Psoas muscle (tissue), 8 donors: ENCODE data around the gene CTIF. TPM values are rescaled to one million over a fixed set of nuclear protein-coding genes. Genes with fewer than 3 reads are reported as not detected.

Experiments used
- ATAC-seq, 4 donors: fragments of 200-7000 bp; cut with Tn5 transposase; one replicate each; pipeline ENCODE4 v1.9.1; 2020; ENCODE audit warnings: moderate library complexity in 3 of 4, mild to moderate bottlenecking in 2 of 4
- DNase-seq, 2 donors: peaks; one replicate each; pipeline ENCODE4 v3.0.0-alpha.2; 2020
- H3K27ac ChIP-seq: fragments of 200-600 bp; one replicate; pipeline ENCODE4 v1.8.0; 2022
- H3K27me3 ChIP-seq, 3 donors: fragments of 200-600 bp in 1 of 3; one replicate each; pipeline versions ENCODE4 v1.6.1 to v1.8.0; 2013 to 2022; ENCODE audit warnings: low read length in 2 of 3, mild to moderate bottlenecking in 2 of 3, moderate library complexity in 1 of 3; ENCODE audit not compliant: insufficient read depth in 3 of 3
- H3K36me3 ChIP-seq, 2 donors: fragments of 200-600 bp in 1 of 2; one replicate each; pipeline versions ENCODE4 v1.6.1 to v1.8.0; 2013 to 2022; ENCODE audit warnings: low read depth in 1 of 2, mild to moderate bottlenecking in 1 of 2, moderate library complexity in 1 of 2; ENCODE audit not compliant: insufficient read depth in 1 of 2
- H3K4me1 ChIP-seq: fragments of 200-600 bp; one replicate; pipeline ENCODE4 v1.8.0; 2022
- H3K4me3 ChIP-seq: fragments of 200-600 bp; one replicate; pipeline ENCODE4 v1.8.0; 2022; ENCODE audit warnings: mild to moderate bottlenecking
- H3K9me3 ChIP-seq: fragments of 200-600 bp; one replicate; pipeline ENCODE4 v1.8.0; 2022
- WGBS, 3 donors: extraction: QIAGEN DNeasy Blood & Tissue Kit; methylation state at CpG; one replicate each; pipeline versions ENCODE4 v1.1.6 to v1.1.7; 2013; 5-methylcytosine and 5-hydroxymethylcytosine counted together
- intact Hi-C, 2 donors: fragments of 100-400 bp; cut with DNase I; formaldehyde crosslinking; loops; one replicate each; pipeline versions ENCODE4 v1.11.0 to v1.14.2; 2022
- polyA plus RNA-seq, 3 donors: library from polyadenylated mRNA; stranded (reverse); fragments of 200-250 nt; gene quantifications; one replicate each; pipeline ENCODE4 v1.2.3, GENCODE V29; 2013
- total RNA-seq, 4 donors: library from RNA; stranded (reverse); fragmentation: NEBNext Ultra II Directional in 2 of 4; extraction: Animal tissue kit (Norgen Biotek cat#: 25700) in 2 of 4; gene quantifications; one replicate each; pipeline versions ENCODE4 v1.2.1 to v1.2.4, GENCODE V29; 2021 to 2023
- TF ChIP-seq, protein P1 (sequence below): fragments of 200-600 bp; IDR thresholded peaks from one replicate; pipeline ENCODE4 v1.8.0; 2022; ENCODE audit warnings: antibody characterized with exemption
- donor health status: healthy with polysubstance abuse.
- donor health status: DM: no; HTN: no; CAD: no; lungs with moderate emphysema.
- donor health status: Bipolar disorder and iron deficiency.
- donor health status: healthy.
- donor health status: DM: yes; HTN: yes; CAD: no.
- donor health status: DM: no; HTN: no; CAD: no.
- donor health status: DM: no; HTN: no; CAD: no.
- donor health status: DM: yes; HTN: yes; CAD: no.

Gene CTIF
- total and polyA plus RNA-seq, 7 donors = 11.3 to 40.5 (median 26.9) TPM

DNA sequence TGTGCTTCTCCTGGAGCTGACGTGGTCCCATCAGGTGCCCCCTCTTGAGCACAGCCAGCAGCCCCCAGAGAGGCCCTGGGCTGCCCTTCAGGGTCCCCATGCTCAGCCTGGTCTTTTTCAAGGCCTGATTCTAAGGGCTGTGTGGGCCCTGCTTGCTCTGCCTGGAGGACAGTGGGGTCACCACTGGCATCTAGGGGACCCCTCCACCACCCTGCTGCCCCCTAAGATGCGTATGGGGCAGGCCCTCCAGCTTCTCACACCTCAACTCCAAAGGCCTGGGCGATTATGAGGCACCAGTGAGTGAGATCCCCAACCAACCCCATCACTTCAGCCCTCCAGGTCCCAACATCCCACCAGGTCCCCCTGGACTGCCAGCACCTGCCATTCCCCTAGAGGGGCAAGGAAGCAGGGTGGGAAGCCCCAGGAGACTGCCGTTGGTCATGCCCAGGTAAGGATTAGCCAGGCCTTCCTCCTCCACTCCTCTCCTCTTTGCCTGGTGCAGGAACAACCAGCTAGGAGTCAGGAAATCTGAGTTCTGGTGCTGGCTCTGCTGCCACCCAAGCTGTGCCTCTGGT, 297.5 kb downstream of the CTIF start:
- peaks cover 31% of the 10 kb centered on the region for H3K4me1 ChIP-seq
- no peak overlapping the region for H3K27ac ChIP-seq
- DNase-seq = peak in 1 of 2 donors; percentile 33
- no peaks in the 10 kb centered on the region for H3K9me3 ChIP-seq
- no peaks in the 10 kb centered on the region for H3K27me3 ChIP-seq
- intact Hi-C loops = no loop called here
- TF ChIP-seq, protein P1, sequence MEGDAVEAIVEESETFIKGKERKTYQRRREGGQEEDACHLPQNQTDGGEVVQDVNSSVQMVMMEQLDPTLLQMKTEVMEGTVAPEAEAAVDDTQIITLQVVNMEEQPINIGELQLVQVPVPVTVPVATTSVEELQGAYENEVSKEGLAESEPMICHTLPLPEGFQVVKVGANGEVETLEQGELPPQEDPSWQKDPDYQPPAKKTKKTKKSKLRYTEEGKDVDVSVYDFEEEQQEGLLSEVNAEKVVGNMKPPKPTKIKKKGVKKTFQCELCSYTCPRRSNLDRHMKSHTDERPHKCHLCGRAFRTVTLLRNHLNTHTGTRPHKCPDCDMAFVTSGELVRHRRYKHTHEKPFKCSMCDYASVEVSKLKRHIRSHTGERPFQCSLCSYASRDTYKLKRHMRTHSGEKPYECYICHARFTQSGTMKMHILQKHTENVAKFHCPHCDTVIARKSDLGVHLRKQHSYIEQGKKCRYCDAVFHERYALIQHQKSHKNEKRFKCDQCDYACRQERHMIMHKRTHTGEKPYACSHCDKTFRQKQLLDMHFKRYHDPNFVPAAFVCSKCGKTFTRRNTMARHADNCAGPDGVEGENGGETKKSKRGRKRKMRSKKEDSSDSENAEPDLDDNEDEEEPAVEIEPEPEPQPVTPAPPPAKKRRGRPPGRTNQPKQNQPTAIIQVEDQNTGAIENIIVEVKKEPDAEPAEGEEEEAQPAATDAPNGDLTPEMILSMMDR = no peak
- H3K4me3 ChIP-seq = no peak overlapping the region
- no peak for ATAC-seq
- WGBS, 3 donors = 71 to 95% (median 74%) methylated on average over 4 of the region's 4 CpGs
- no peaks in the 10 kb centered on the region for H3K36me3 ChIP-seq

DNA sequence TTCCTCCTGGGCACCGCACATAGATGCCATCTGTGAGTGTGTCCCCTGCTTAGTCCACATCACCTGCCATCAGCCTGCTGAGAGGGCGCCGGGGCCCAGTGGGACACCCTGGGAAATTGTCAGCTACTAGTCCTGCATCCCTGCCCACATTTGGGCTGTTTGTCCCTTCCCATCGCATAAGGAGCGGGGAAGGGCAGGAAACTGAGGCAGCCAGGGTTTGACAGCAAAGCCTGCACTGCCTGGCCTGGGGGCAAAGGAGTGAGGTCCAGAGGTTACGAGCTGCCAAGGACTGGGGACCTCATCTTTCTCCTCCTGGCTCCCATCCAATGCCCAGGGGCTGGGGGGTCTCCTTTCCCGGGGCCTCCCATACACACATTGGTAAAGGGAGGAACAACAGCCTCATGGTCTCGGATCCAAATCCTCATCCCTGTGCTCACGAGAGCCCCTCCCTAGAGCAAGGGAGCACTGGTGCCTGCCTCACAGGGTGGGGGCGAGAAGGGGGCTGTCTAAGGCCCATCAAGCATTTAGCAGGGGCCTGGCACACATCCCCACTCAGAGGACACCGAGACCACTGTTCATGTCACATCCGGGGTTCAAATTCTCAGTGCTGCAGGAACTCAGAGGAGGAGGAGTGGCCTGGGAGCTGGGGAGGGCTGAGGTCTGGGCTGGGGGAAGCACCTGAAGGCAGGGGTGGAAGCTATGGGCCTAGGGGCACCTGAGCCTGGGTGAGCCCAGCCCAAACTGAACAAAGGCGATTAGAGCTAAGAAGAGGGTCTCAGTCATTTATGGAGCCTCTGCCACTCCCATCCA, 298.2 kb downstream of the CTIF start:
- DNase-seq (peak in 1 of 2 donors; percentile 28), ATAC-seq (no peak)
- Histone ChIP-seq H3K9me3 (no peaks in the 10 kb centered on the region), H3K36me3 (no peaks in the 10 kb centered on the region), H3K4me3 (no peak overlapping the region), H3K27me3 (no peaks in the 10 kb centered on the region), H3K27ac (no peak overlapping the region), H3K4me1 (peaks cover 31% of the 10 kb centered on the region)
- TF ChIP-seq, protein P1 = no peak
- WGBS, 3 donors = 94 to 99% (median 96%) methylated on average over 13 of the region's 13 CpGs
- intact Hi-C loops = no loop called here

DNA sequence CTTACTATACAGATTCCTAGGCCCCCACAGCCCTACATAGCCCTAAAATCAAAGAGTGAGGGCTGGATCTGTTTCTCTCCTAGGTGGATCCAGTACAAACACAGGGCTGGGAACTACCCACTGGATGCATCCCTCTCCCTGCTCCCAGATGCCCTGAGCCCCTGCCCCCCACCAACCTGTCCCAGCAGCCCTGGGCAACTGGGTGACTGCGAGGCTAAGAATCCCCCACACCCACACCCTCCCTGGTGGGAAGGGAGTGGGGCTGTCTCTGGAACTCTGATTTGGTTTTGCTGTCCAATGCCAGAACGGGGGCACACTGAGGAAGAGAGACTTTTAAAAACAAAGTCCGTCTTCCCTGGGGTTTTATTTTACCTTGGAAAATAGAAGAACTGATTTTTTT, 298.8 kb downstream of the CTIF start:
- H3K36me3 ChIP-seq = no peaks in the 10 kb centered on the region
- intact Hi-C loops = no loop called here
- no peaks in the 10 kb centered on the region for H3K27me3 ChIP-seq
- TF ChIP-seq, protein P1 = no peak
- H3K4me1 ChIP-seq = peaks cover 27% of the 10 kb centered on the region
- ATAC-seq = no peak
- H3K4me3 ChIP-seq = no peak overlapping the region
- peak in 1 of 2 donors; percentile 22 for DNase-seq
- no peak overlapping the region for H3K27ac ChIP-seq
- no peaks in the 10 kb centered on the region for H3K9me3 ChIP-seq
- WGBS, 3 donors = 91 to 95% (median 93%) methylated on average over 3 of the region's 3 CpGs

DNA sequence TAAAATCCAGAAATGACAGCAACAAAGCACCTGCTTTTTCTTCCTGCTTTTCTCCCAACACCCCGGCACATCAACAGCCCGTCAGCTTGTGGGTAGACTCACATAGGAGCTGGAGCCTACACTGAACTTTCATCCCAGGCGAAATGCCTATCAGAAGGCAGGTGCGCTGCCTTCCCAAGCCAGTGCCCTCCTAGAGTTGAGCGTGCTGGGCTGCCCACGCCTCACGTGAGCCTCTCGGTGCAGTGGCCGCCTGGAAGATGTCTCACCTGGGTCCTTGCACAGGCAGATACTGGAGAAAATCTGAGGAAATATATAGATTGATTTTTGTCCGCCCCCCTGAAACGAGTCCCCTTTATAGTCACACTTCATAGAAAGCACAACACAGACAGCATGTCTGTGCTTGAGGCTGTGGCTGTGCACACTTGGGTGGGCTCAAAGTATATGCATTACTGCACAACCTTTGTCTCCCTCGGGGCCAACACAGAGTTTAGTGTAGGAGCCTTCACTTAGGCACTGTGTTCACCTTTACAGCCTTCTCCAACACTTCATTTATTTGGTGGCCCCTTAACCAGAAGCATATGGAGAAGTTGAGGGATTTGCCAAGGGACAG, 299.4 kb downstream of the CTIF start:
- peak in 1 of 2 donors; percentile 32 for DNase-seq
- Histone ChIP-seq H3K27ac (no peak overlapping the region), H3K4me3 (no peak overlapping the region), H3K9me3 (no peaks in the 10 kb centered on the region), H3K36me3 (no peaks in the 10 kb centered on the region), H3K27me3 (no peaks in the 10 kb centered on the region), H3K4me1 (peaks cover 22% of the 10 kb centered on the region)
- ATAC-seq = no peak
- 94 to 98% (median 96%) methylated on average over 12 of the region's 12 CpGs for WGBS, 3 donors
- TF ChIP-seq, protein P1 = no peak
- intact Hi-C loops = no loop called here
